Ascending aorta (tissue), 2 donors: Measurements from ENCODE around the gene AFF3. TPM values are rescaled to one million over a fixed set of nuclear protein-coding genes. Genes with fewer than 3 reads are reported as not detected.
A peak's percentile ranks its signal among the peaks of the same experiment; 100 is the strongest.

Experiments used
- DNase-seq, 2 donors: peaks; one replicate each; pipeline ENCODE4 v3.0.0-alpha.2; 2019; ENCODE audit warnings: low spot score in 2 of 2
- H3K27ac ChIP-seq, 2 donors: fragments of 200-600 bp; sonication (generic); one replicate each; pipeline ENCODE4 v1.5.1; 2016 to 2017; ENCODE audit warnings: mild to moderate bottlenecking in 1 of 2
- H3K27me3 ChIP-seq: fragments of 200-600 bp; sonication (generic); one replicate; pipeline ENCODE4 v1.5.1; 2017
- H3K36me3 ChIP-seq, 2 donors: fragments of 200-600 bp; sonication (generic); one replicate each; pipeline ENCODE4 v1.5.1; 2016
- H3K4me1 ChIP-seq, 2 donors: fragments of 200-600 bp; sonication (generic); one replicate each; pipeline ENCODE4 v1.5.1; 2016 to 2017; ENCODE audit warnings: mild to moderate bottlenecking in 1 of 2
- H3K4me3 ChIP-seq, 2 donors: fragments of 200-600 bp; sonication (generic); one replicate each; pipeline ENCODE4 v1.5.1; 2016 to 2017; ENCODE audit warnings: mild to moderate bottlenecking in 1 of 2
- H3K9me3 ChIP-seq, 2 donors: fragments of 200-600 bp; sonication (generic); one replicate each; pipeline ENCODE4 v1.5.1; 2016
- CTCF ChIP-seq, 3 experiments: fragments of 200-600 bp in 2 of 3; fragments of 450-650 bp in 1 of 3; sonication (generic) in 2 of 3; IDR thresholded peaks; one replicate each; pipeline ENCODE4 v1.5.1; 2016 to 2019; ENCODE audit warnings: antibody characterized with exemption in 3 of 3, mild to moderate bottlenecking in 1 of 3, moderate library complexity in 1 of 3
- intact Hi-C: fragments of 100-400 bp; cut with DNase I; formaldehyde crosslinking; loops from one replicate; pipeline ENCODE4 v1.15.1; 2023
- total RNA-seq: library from RNA; depleted of rRNA; stranded (reverse); fragments of >200 nt; gene quantifications from one replicate; pipeline ENCODE4 v1.1.0, GENCODE V29; 2016

The AFF3 gene
- total RNA-seq, 1 donor from 2014 or later, result 7.1 TPM

GRCh38 chr2:99675130-99675661 lies 467.2 kb downstream of the AFF3 start:
- Histone ChIP-seq H3K4me1 (peaks cover 3 to 6% of the 10 kb centered on the region in 2 donors), H3K27me3 (no peaks in the 10 kb centered on the region), H3K36me3 (no peaks in the 10 kb centered on the region), H3K4me3 (no peak overlapping the region), H3K27ac (no peak overlapping the region), H3K9me3 (no peaks in the 10 kb centered on the region)
- no peak for DNase-seq
- intact Hi-C loops, result no loop called here
- TF ChIP-seq CTCF (IDR thresholded peaks at IDR 0.05), result no peak

GRCh38 chr2:99674090-99674489 lies 468.3 kb downstream of the AFF3 start:
- no peak for TF ChIP-seq CTCF (IDR thresholded peaks at IDR 0.05)
- Histone ChIP-seq H3K27me3 (no peaks in the 10 kb centered on the region), H3K36me3 (no peaks in the 10 kb centered on the region), H3K4me3 (no peak overlapping the region), H3K27ac (no peak overlapping the region), H3K4me1 (peaks cover 3 to 6% of the 10 kb centered on the region in 2 donors), H3K9me3 (no peaks in the 10 kb centered on the region)
- intact Hi-C loops, result no loop called here
- no peak for DNase-seq

- Histone ChIP-seq H3K4me1 (peaks cover 3 to 6% of the 10 kb centered on the region in 2 donors), H3K9me3 (no peaks in the 10 kb centered on the region), H3K27ac (no peak overlapping the region), H3K27me3 (no peaks in the 10 kb centered on the region), H3K36me3 (no peaks in the 10 kb centered on the region), H3K4me3 (no peak overlapping the region)
- intact Hi-C loops, result no loop called here
- no peak for TF ChIP-seq CTCF (IDR thresholded peaks at IDR 0.05)
- DNase-seq, result no peak
These were observed 469.5 kb downstream of the AFF3 start for GRCh38 chr2:99672766-99673350.

- no peaks in the 10 kb centered on the region for H3K36me3 ChIP-seq
- H3K9me3 ChIP-seq, result no peaks in the 10 kb centered on the region
- DNase-seq, result no peak
- H3K27me3 ChIP-seq, result no peaks in the 10 kb centered on the region
- peaks cover 3 to 6% of the 10 kb centered on the region in 2 donors for H3K4me1 ChIP-seq
- no peak overlapping the region for H3K4me3 ChIP-seq
- intact Hi-C loops, result no loop called here
- peak overlapping the region in 1 of 2 donors; percentile 29 for H3K27ac ChIP-seq
- TF ChIP-seq CTCF (IDR thresholded peaks at IDR 0.05), result no peak
These were observed 471.3 kb downstream of the AFF3 start for GRCh38 chr2:99670768-99671734.

GRCh38 chr2:99666256-99666655 lies 476.1 kb downstream of the AFF3 start:
- H3K9me3 ChIP-seq, result no peaks in the 10 kb centered on the region
- TF ChIP-seq CTCF (IDR thresholded peaks at IDR 0.05), result no peak
- no peak overlapping the region for H3K4me3 ChIP-seq
- H3K36me3 ChIP-seq, result no peaks in the 10 kb centered on the region
- H3K4me1 ChIP-seq, result peaks cover 4 to 28% of the 10 kb centered on the region in 2 donors
- no peaks in the 10 kb centered on the region for H3K27me3 ChIP-seq
- H3K27ac ChIP-seq, result no peak overlapping the region
- DNase-seq, result no peak
- intact Hi-C loops, result no loop called here
